ENCODE data around the gene CCL23.
"Not testable (repeated sequence)": the region's sequence is repeated elsewhere in the genome, so short reads cannot be mapped to it uniquely, and the experiment has no call there.

GRCh38 chr17:36015895-36016294 is 1.9 kb downstream of the CCL23 start:
- TF ChIP-seq CTCF, POLR2A (IDR thresholded peaks at IDR 0.05): not testable (repeated sequence)

Measured in thyroid gland (tissue), 4 donors.